PFSK-1 (cell line): Measurements from ENCODE around the gene TCHP.

Source experiments
- FOXP2 ChIP-seq: optimal IDR thresholded peaks from 2 replicates; pipeline ENCODE3; 2011; ENCODE audit warnings: borderline replicate concordance, control low read depth, inconsistent platforms; ENCODE audit not compliant: insufficient read depth; ENCODE audit errors: extremely low read length, extremely low read depth
- POLR2AphosphoS5 ChIP-seq: IDR thresholded peaks from 2 replicates; pipeline ENCODE4 v1.6.1; 2012; ENCODE audit warnings: low read depth, mild to moderate bottlenecking, control low read depth, low read length, moderate library complexity
- SIN3A ChIP-seq: IDR thresholded peaks from 2 replicates; pipeline ENCODE4 v1.6.1; 2012; ENCODE audit warnings: mild to moderate bottlenecking, low read length, moderate library complexity, borderline replicate concordance; ENCODE audit not compliant: insufficient read depth
- TAF1 ChIP-seq: IDR thresholded peaks from 2 replicates; pipeline ENCODE4 v1.6.1; 2012; ENCODE audit warnings: low read length, control low read depth, borderline replicate concordance; ENCODE audit not compliant: insufficient read depth
- TF ChIP-seq, protein P1 (sequence below), 2 experiments: IDR thresholded peaks; 2 replicates each; pipeline versions ENCODE4 v1.6.1 to v1.8.0; 2011 to 2012; ENCODE audit warnings: low read depth in 2 of 2, low read length in 2 of 2, control low read depth in 1 of 2, inconsistent platforms in 1 of 2, mild to moderate bottlenecking in 1 of 2, moderate library complexity in 1 of 2; ENCODE audit not compliant: insufficient read depth in 1 of 2

Gene TCHP

DNA sequence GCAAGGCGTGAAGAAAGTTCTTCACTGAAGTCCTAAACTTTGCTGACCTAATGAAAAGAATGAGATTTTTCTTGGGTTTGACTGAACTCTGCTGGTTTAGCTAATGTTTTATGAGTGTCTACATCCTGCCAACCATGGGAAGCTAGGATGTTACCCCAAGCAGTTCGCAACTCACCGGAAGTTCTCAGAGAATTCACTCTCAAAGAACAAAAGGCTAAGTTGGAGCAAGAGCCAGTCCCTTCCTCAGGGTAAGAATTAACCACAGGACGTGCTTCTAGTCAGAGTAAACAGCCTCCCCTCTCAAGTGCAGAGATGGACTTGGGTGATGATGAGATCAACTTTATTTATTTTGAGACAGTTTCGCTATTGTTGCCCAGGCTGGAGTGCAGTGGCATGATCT, 37.3 kb downstream of the TCHP start:
- TF ChIP-seq SIN3A (no peak), TAF1 (no peak), FOXP2 (peak; percentile 25), POLR2AphosphoS5 (no peak)
- TF ChIP-seq, protein P1, sequence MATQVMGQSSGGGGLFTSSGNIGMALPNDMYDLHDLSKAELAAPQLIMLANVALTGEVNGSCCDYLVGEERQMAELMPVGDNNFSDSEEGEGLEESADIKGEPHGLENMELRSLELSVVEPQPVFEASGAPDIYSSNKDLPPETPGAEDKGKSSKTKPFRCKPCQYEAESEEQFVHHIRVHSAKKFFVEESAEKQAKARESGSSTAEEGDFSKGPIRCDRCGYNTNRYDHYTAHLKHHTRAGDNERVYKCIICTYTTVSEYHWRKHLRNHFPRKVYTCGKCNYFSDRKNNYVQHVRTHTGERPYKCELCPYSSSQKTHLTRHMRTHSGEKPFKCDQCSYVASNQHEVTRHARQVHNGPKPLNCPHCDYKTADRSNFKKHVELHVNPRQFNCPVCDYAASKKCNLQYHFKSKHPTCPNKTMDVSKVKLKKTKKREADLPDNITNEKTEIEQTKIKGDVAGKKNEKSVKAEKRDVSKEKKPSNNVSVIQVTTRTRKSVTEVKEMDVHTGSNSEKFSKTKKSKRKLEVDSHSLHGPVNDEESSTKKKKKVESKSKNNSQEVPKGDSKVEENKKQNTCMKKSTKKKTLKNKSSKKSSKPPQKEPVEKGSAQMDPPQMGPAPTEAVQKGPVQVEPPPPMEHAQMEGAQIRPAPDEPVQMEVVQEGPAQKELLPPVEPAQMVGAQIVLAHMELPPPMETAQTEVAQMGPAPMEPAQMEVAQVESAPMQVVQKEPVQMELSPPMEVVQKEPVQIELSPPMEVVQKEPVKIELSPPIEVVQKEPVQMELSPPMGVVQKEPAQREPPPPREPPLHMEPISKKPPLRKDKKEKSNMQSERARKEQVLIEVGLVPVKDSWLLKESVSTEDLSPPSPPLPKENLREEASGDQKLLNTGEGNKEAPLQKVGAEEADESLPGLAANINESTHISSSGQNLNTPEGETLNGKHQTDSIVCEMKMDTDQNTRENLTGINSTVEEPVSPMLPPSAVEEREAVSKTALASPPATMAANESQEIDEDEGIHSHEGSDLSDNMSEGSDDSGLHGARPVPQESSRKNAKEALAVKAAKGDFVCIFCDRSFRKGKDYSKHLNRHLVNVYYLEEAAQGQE (IDR thresholded peaks at IDR 0.05; ENCODE audit: insufficient read depth in 1 of 2, low read depth in 2 of 2, low read length in 2 of 2), result 0 out of 4 replicates have a peak, but pooled peaks of 1 of the 2 experiments have one; percentile 31

DNA sequence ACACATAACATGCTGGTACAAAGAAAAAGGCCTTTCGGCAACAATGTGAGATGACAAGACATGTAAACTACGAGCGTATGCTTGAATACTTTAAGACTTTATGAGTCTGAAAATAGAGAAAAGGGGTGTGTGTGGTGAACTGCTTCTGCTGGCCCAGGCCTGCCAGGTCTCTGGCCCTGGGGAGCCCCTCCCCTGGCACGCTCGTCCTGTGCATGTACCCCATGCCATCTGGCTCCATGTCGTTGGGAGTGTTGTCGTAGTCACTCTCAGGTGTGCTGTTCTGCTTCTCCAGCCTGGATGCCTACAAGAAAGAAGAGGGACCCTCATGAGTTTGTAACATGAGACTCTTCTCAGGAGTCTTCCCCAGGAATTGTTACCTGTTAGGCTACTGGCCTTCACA, 38.9 kb downstream of the TCHP start:
- TF ChIP-seq, protein P1 (IDR thresholded peaks at IDR 0.05; ENCODE audit: insufficient read depth in 1 of 2, low read depth in 2 of 2, low read length in 2 of 2), result no peak
- TF ChIP-seq SIN3A (no peak), TAF1 (no peak), POLR2AphosphoS5 (no peak), FOXP2 (no peak)

DNA sequence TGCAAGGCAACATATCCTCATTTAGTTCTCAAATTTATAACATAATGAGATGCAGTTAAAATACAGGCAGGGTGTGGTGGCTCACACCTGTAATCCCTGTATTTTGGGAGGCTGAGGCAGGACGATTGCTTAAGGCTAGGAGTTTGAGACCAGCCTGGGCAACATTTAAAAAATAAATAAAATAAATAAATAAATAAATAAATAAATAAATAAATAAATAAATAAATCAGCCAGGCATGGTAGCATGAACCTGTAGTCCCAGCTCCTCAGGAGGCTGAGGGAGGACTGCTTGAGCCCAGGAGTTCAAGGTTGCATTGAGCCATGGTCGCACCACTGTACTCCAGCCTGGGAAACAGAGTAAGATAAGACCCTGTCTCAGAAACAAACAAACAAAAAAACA, 39.4 kb downstream of the TCHP start:
- TF ChIP-seq SIN3A (no peak), FOXP2 (no peak), TAF1 (no peak), POLR2AphosphoS5 (no peak)
- TF ChIP-seq, protein P1 (IDR thresholded peaks at IDR 0.05; ENCODE audit: insufficient read depth in 1 of 2, low read depth in 2 of 2, low read length in 2 of 2), result no peak

DNA sequence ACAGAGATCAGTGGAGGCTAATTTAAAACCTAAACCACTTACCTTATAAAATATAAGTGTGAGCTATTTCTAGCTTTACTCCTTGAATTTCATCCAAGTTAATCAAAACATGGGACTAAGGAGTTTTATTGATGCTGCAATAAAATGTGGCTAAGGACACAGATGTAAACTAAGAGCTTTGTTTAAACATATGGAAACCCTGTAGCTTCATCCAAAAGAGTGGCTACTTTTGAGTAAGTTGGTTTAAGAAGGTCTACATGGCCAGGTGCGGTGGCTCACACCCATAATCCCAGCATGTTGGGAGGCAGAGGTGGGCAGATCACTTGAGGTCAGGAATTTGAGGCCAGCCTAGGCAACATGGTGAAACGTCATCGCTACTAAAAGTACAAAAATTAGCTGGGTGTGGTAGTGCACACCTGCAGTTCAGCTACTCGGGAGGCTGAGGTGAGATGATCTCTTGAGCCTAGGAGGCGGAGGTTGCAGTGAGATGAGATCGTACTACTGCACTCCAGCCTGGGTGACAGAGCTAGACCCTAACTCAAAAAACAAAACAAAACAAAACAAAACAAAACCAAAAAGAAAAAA, 40.4 kb downstream of the TCHP start:
- TF ChIP-seq SIN3A (no peak), POLR2AphosphoS5 (no peak)
- TF ChIP-seq, protein P1 (IDR thresholded peaks at IDR 0.05; ENCODE audit: insufficient read depth in 1 of 2, low read depth in 2 of 2, low read length in 2 of 2), result no peak

DNA sequence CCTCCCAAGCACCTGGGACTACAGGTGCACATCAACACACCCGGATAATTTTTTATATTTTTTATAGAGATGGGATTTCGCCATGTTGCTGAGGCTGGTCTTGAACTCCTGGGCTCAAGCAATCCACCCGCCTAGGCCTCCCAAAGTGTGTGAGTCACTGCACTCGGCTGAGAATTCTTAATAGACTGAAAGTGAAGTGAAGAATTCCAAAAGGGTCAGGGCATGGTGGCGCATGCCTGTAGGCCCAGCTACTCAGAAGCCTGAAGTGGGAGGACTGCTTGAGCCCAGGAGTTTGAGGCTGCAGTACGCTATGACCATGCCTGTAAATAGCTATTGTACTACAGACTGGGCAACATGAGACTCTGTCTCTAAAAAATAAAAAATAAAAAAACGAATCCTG, 43.7 kb downstream of the TCHP start:
- no peak for TF ChIP-seq SIN3A
- no peak for TF ChIP-seq FOXP2
- TF ChIP-seq, protein P1 (IDR thresholded peaks at IDR 0.05; ENCODE audit: insufficient read depth in 1 of 2, low read depth in 2 of 2, low read length in 2 of 2), result no peak
- no peak for TF ChIP-seq TAF1
- no peak for TF ChIP-seq POLR2AphosphoS5
